IPS-15b (cell line): ENCODE data around the gene UPP1.
"Not testable (repeated sequence)": the region's sequence is repeated elsewhere in the genome, so short reads cannot be mapped to it uniquely, and the experiment has no call there.

Experiments
- H3K27me3 ChIP-seq: one replicate; pipeline ENCODE4 v1.6.1; 2013; ENCODE audit warnings: low read length; ENCODE audit not compliant: control insufficient read depth, insufficient read depth
- H3K36me3 ChIP-seq: one replicate; pipeline ENCODE4 v1.6.1; 2013; ENCODE audit warnings: low read length; ENCODE audit not compliant: control insufficient read depth, insufficient read depth
- H3K4me1 ChIP-seq: one replicate; pipeline ENCODE4 v1.6.1; 2013; ENCODE audit warnings: mild to moderate bottlenecking, low read length; ENCODE audit not compliant: control insufficient read depth, insufficient read depth
- H3K4me3 ChIP-seq: one replicate; pipeline ENCODE4 v1.5.1; 2013; ENCODE audit warnings: low read depth, low read length
- H3K9ac ChIP-seq: one replicate; pipeline ENCODE4 v1.6.1; 2013; ENCODE audit warnings: low read depth, mild to moderate bottlenecking, low read length
- H3K9me3 ChIP-seq: one replicate; pipeline ENCODE4 v1.6.1; 2013; ENCODE audit warnings: mild to moderate bottlenecking, low read length; ENCODE audit not compliant: control insufficient read depth, insufficient read depth

Gene UPP1

GRCh38 chr7:48058990-48059389 lies 30.1 kb upstream of the UPP1 start:
- Histone ChIP-seq H3K9ac (no peak overlapping the region), H3K4me3 (no peak overlapping the region), H3K4me1 (no peaks in the 10 kb centered on the region), H3K9me3 (no peaks in the 10 kb centered on the region), H3K27me3 (no peaks in the 10 kb centered on the region), H3K36me3 (no peaks in the 10 kb centered on the region)

- Histone ChIP-seq H3K9me3 (no peaks in the 10 kb centered on the region), H3K4me3 (no peak overlapping the region), H3K9ac (no peak overlapping the region), H3K4me1 (no peaks in the 10 kb centered on the region), H3K27me3 (no peaks in the 10 kb centered on the region), H3K36me3 (no peaks in the 10 kb centered on the region)
These were observed 29.4 kb upstream of the UPP1 start for GRCh38 chr7:48059706-48060105.

GRCh38 chr7:48063985-48064384 lies 25.1 kb upstream of the UPP1 start:
- no peaks in the 10 kb centered on the region for H3K36me3 ChIP-seq
- no peak overlapping the region for H3K4me3 ChIP-seq
- no peaks in the 10 kb centered on the region for H3K4me1 ChIP-seq
- no peaks in the 10 kb centered on the region for H3K27me3 ChIP-seq
- no peaks in the 10 kb centered on the region for H3K9me3 ChIP-seq
- no peak overlapping the region for H3K9ac ChIP-seq

- Histone ChIP-seq H3K9ac (no peak overlapping the region), H3K4me1 (no peaks in the 10 kb centered on the region), H3K4me3 (no peak overlapping the region), H3K9me3 (no peaks in the 10 kb centered on the region), H3K27me3 (no peaks in the 10 kb centered on the region), H3K36me3 (no peaks in the 10 kb centered on the region)
These were observed 21.6 kb upstream of the UPP1 start for GRCh38 chr7:48067475-48067874.

- H3K9ac ChIP-seq: no peak overlapping the region
- H3K4me3 ChIP-seq: no peak overlapping the region
- no peaks in the 10 kb centered on the region for H3K9me3 ChIP-seq
- no peaks in the 10 kb centered on the region for H3K4me1 ChIP-seq
- H3K36me3 ChIP-seq: no peaks in the 10 kb centered on the region
- H3K27me3 ChIP-seq: no peaks in the 10 kb centered on the region
These were observed 14.8 kb upstream of the UPP1 start for GRCh38 chr7:48074204-48074654.

- Histone ChIP-seq H3K36me3 (no peaks in the 10 kb centered on the region), H3K9ac (no peak overlapping the region), H3K4me3 (no peak overlapping the region), H3K4me1 (no peaks in the 10 kb centered on the region), H3K27me3 (no peaks in the 10 kb centered on the region), H3K9me3 (no peaks in the 10 kb centered on the region)
These were observed 11.6 kb upstream of the UPP1 start for GRCh38 chr7:48077423-48077822.

GRCh38 chr7:48078470-48078869 lies 10.6 kb upstream of the UPP1 start:
- no peak overlapping the region for H3K9ac ChIP-seq
- no peak overlapping the region for H3K4me3 ChIP-seq
- no peaks in the 10 kb centered on the region for H3K27me3 ChIP-seq
- no peaks in the 10 kb centered on the region for H3K36me3 ChIP-seq
- H3K9me3 ChIP-seq: no peaks in the 10 kb centered on the region
- no peaks in the 10 kb centered on the region for H3K4me1 ChIP-seq

GRCh38 chr7:48082378-48082777 lies 6.7 kb upstream of the UPP1 start:
- not testable (repeated sequence) for H3K9me3 ChIP-seq, H3K27me3 ChIP-seq, H3K9ac ChIP-seq, H3K4me3 ChIP-seq, H3K36me3 ChIP-seq
- H3K4me1 ChIP-seq: peaks cover 11% of the 10 kb centered on the region

GRCh38 chr7:48083114-48083830 lies 5.8 kb upstream of the UPP1 start:
- Histone ChIP-seq H3K9ac (no peak overlapping the region), H3K4me1 (peaks cover 12% of the 10 kb centered on the region), H3K4me3 (no peak overlapping the region), H3K27me3 (no peaks in the 10 kb centered on the region), H3K9me3 (no peaks in the 10 kb centered on the region), H3K36me3 (no peaks in the 10 kb centered on the region)

GRCh38 chr7:48084727-48085432 lies 4.2 kb upstream of the UPP1 start:
- Histone ChIP-seq H3K4me1 (peaks cover 12% of the 10 kb centered on the region), H3K9ac (no peak overlapping the region), H3K4me3 (no peak overlapping the region)

GRCh38 chr7:48085433-48085791 lies 3.7 kb upstream of the UPP1 start:
- H3K4me1 ChIP-seq: peaks cover 12% of the 10 kb centered on the region
- no peaks in the 10 kb centered on the region for H3K36me3 ChIP-seq
- no peak overlapping the region for H3K4me3 ChIP-seq
- no peaks in the 10 kb centered on the region for H3K9me3 ChIP-seq
- no peaks in the 10 kb centered on the region for H3K27me3 ChIP-seq
- no peak overlapping the region for H3K9ac ChIP-seq

More at GRCh38 chr7:48084727-48085432, 4.2 kb upstream of the UPP1 start:
- Histone ChIP-seq H3K36me3 (no peaks in the 10 kb centered on the region), H3K27me3 (no peaks in the 10 kb centered on the region), H3K9me3 (no peaks in the 10 kb centered on the region)

GRCh38 chr7:48085942-48086341 lies 3.1 kb upstream of the UPP1 start:
- Histone ChIP-seq H3K4me3 (no peak overlapping the region), H3K9ac (no peak overlapping the region), H3K36me3 (no peaks in the 10 kb centered on the region), H3K9me3 (no peaks in the 10 kb centered on the region), H3K27me3 (no peaks in the 10 kb centered on the region), H3K4me1 (peaks cover 14% of the 10 kb centered on the region)
